Natural killer cell treated with Interleukin-12 subunit alpha and Interleukin-12 subunit beta and Interleukin-15 and Interleukin-18, amount 100 ng/mL, for 72 hours (primary cell): ENCODE measurements around the gene ZNF235. TPM values are rescaled to one million over a fixed set of nuclear protein-coding genes. Genes with fewer than 3 reads are reported as not detected.
A peak's percentile ranks its signal among the peaks of the same experiment; 100 is the strongest.
"Not testable (repeated sequence)": the region's sequence is repeated elsewhere in the genome, so short reads cannot be mapped to it uniquely, and the experiment has no call there.

Experiments
- ATAC-seq, 2 donors: fragments of 150-1000 bp; cut with Tn5 transposase in 1 of 2; sonication (Bioruptor Pico), chemical (Tn5 transposase) in 1 of 2; 2 replicates each; pipeline ENCODE4 v1.10.0; 2021
- DNase-seq: peaks from one replicate; pipeline ENCODE4 v3.0.0; 2022; ENCODE audit warnings: low spot score
- H3K27ac Mint-ChIP-seq, 2 donors: 1 replicate in 1 of 2; 2 replicates in 1 of 2; pipeline ENCODE4 v1.8.0; 2022; ENCODE audit warnings: mixed read lengths in 2 of 2, mild to moderate bottlenecking in 1 of 2, moderate library complexity in 1 of 2
- H3K27me3 Mint-ChIP-seq, 2 donors: 1 replicate in 1 of 2; 2 replicates in 1 of 2; pipeline ENCODE4 v1.8.0; 2022; ENCODE audit warnings: mixed read lengths in 2 of 2
- H3K36me3 Mint-ChIP-seq: one replicate; pipeline ENCODE4 v1.8.0; 2022; ENCODE audit warnings: mixed read lengths
- H3K4me1 Mint-ChIP-seq, 2 donors: 1 replicate in 1 of 2; 2 replicates in 1 of 2; pipeline ENCODE4 v1.8.0; 2022; ENCODE audit warnings: low read depth in 2 of 2, mixed read lengths in 2 of 2, mild to moderate bottlenecking in 1 of 2
- H3K4me3 Mint-ChIP-seq: one replicate; pipeline ENCODE4 v1.8.0; 2022; ENCODE audit warnings: mixed read lengths
- H3K9me3 Mint-ChIP-seq: 2 replicates; pipeline ENCODE4 v1.8.0; 2022; ENCODE audit warnings: mixed read lengths
- total RNA-seq, 2 donors: library from RNA; stranded (reverse); gene quantifications; one replicate each; pipeline ENCODE4 v1.2.3, GENCODE V29; 2022

ZNF235 gene
- total RNA-seq: 1 to 10 TPM; 8.3 to 9.0 TPM

- H3K27me3 Mint-ChIP-seq: peaks cover 8 to 14% of the 10 kb centered on the region in 2 donors
- peak within 1 kb of the TSS; percentile 51 to 85 for H3K27ac Mint-ChIP-seq
- H3K36me3 Mint-ChIP-seq: peaks cover 18% of the 10 kb centered on the region
- peak; percentile 97 to 99 for ATAC-seq
- H3K9me3 Mint-ChIP-seq: no peaks in the 10 kb centered on the region
- peak; percentile 88 for DNase-seq
- H3K4me1 Mint-ChIP-seq: peaks cover 8 to 9% of the 10 kb centered on the region in 2 donors
- H3K4me3 Mint-ChIP-seq: peak within 1 kb of the TSS; percentile 89
These were observed at the start of gene ZNF235 for GRCh38 chr19:44304659-44305193. Gene ZNF235 (minus strand): TSS chr19:44305025. CDS start chr19:44303404, 1,621 bp downstream.

GRCh38 chr19:44346556-44346955, 41.7 kb upstream of the ZNF235 start:
- DNase-seq (no peak), ATAC-seq (no peak)
- H3K4me1 Mint-ChIP-seq: no peaks in the 10 kb centered on the region
- no peak overlapping the region for H3K27ac Mint-ChIP-seq
- H3K9me3 Mint-ChIP-seq: peaks cover 14% of the 10 kb centered on the region
- H3K4me3 Mint-ChIP-seq: no peak overlapping the region
- no peaks in the 10 kb centered on the region for H3K27me3 Mint-ChIP-seq
- peaks cover 17% of the 10 kb centered on the region for H3K36me3 Mint-ChIP-seq

GRCh38 chr19:44345959-44346358, 41.1 kb upstream of the ZNF235 start:
- Mint-ChIP-seq H3K4me1 (no peaks in the 10 kb centered on the region), H3K9me3 (peaks cover 13% of the 10 kb centered on the region), H3K27ac (no peak overlapping the region), H3K4me3 (no peak overlapping the region), H3K27me3 (no peaks in the 10 kb centered on the region), H3K36me3 (peaks cover 14% of the 10 kb centered on the region)
- no peak for DNase-seq
- no peak for ATAC-seq

- Mint-ChIP-seq H3K4me3 (no peak overlapping the region), H3K27me3 (no peaks in the 10 kb centered on the region), H3K4me1 (no peaks in the 10 kb centered on the region), H3K36me3 (peaks cover 5% of the 10 kb centered on the region), H3K27ac (no peak overlapping the region), H3K9me3 (peaks cover 10% of the 10 kb centered on the region)
- DNase-seq (no peak), ATAC-seq (no peak)
These were observed 39.4 kb upstream of the ZNF235 start for GRCh38 chr19:44344255-44344654.

GRCh38 chr19:44341794-44342193, 37.0 kb upstream of the ZNF235 start:
- Mint-ChIP-seq H3K27me3 (no peaks in the 10 kb centered on the region), H3K36me3 (peaks cover 5% of the 10 kb centered on the region), H3K27ac (no peak overlapping the region), H3K9me3 (peaks cover 8% of the 10 kb centered on the region), H3K4me1 (no peaks in the 10 kb centered on the region), H3K4me3 (no peak overlapping the region)
- DNase-seq: no peak
- no peak for ATAC-seq

GRCh38 chr19:44334639-44335038, 29.8 kb upstream of the ZNF235 start:
- DNase-seq, H3K27ac Mint-ChIP-seq, H3K4me1 Mint-ChIP-seq, H3K4me3 Mint-ChIP-seq, ATAC-seq, H3K27me3 Mint-ChIP-seq: not testable (repeated sequence)
- Mint-ChIP-seq H3K9me3 (peaks cover 21% of the 10 kb centered on the region), H3K36me3 (peaks cover 42% of the 10 kb centered on the region)

GRCh38 chr19:44332145-44332544, 27.3 kb upstream of the ZNF235 start:
- H3K4me1 Mint-ChIP-seq: no peaks in the 10 kb centered on the region
- peaks cover 54% of the 10 kb centered on the region for H3K36me3 Mint-ChIP-seq
- no peak for ATAC-seq
- peaks cover 0 to 12% of the 10 kb centered on the region in 2 donors for H3K27me3 Mint-ChIP-seq
- H3K27ac Mint-ChIP-seq: no peak overlapping the region
- DNase-seq: no peak
- H3K4me3 Mint-ChIP-seq: no peak overlapping the region
- H3K9me3 Mint-ChIP-seq: peaks cover 31% of the 10 kb centered on the region

GRCh38 chr19:44315883-44316282, 11.1 kb upstream of the ZNF235 start:
- ATAC-seq: no peak
- H3K36me3 Mint-ChIP-seq: peaks cover 28% of the 10 kb centered on the region
- peaks cover 10% of the 10 kb centered on the region for H3K9me3 Mint-ChIP-seq
- H3K27me3 Mint-ChIP-seq: peaks cover 7 to 29% of the 10 kb centered on the region in 2 donors
- H3K27ac Mint-ChIP-seq: no peak overlapping the region
- H3K4me3 Mint-ChIP-seq: no peak overlapping the region
- no peaks in the 10 kb centered on the region for H3K4me1 Mint-ChIP-seq
- DNase-seq: no peak

- H3K27me3 Mint-ChIP-seq: peaks cover 13 to 44% of the 10 kb centered on the region in 2 donors
- peaks cover 17% of the 10 kb centered on the region for H3K36me3 Mint-ChIP-seq
- DNase-seq: no peak
- no peak overlapping the region for H3K4me3 Mint-ChIP-seq
- no peak overlapping the region for H3K27ac Mint-ChIP-seq
- H3K9me3 Mint-ChIP-seq: peaks cover 10% of the 10 kb centered on the region
- H3K4me1 Mint-ChIP-seq: no peaks in the 10 kb centered on the region
- ATAC-seq: no peak
These were observed 8.4 kb upstream of the ZNF235 start for GRCh38 chr19:44313231-44313630.

- peaks cover 8% of the 10 kb centered on the region for H3K36me3 Mint-ChIP-seq
- no peaks in the 10 kb centered on the region for H3K9me3 Mint-ChIP-seq
- no peak for DNase-seq
- peaks cover 8 to 20% of the 10 kb centered on the region in 2 donors for H3K27me3 Mint-ChIP-seq
- no peak overlapping the region for H3K27ac Mint-ChIP-seq
- no peak for ATAC-seq
- H3K4me1 Mint-ChIP-seq: peaks cover 8 to 9% of the 10 kb centered on the region in 2 donors
- H3K4me3 Mint-ChIP-seq: no peak overlapping the region
These were observed 3.2 kb upstream of the ZNF235 start for GRCh38 chr19:44308011-44308410.

GRCh38 chr19:44306283-44306682, 1.5 kb upstream of the ZNF235 start:
- Mint-ChIP-seq H3K4me1 (peaks cover 8 to 9% of the 10 kb centered on the region in 2 donors), H3K27ac (no peak overlapping the region)

GRCh38 chr19:44305457-44305856, 632 bp upstream of the ZNF235 start:
- Mint-ChIP-seq H3K9me3 (no peaks in the 10 kb centered on the region), H3K27ac (no peak overlapping the region), H3K4me1 (peaks cover 8 to 9% of the 10 kb centered on the region in 2 donors), H3K36me3 (peaks cover 14% of the 10 kb centered on the region), H3K27me3 (peaks cover 8 to 20% of the 10 kb centered on the region in 2 donors), H3K4me3 (peak overlapping the region; percentile 89)
- DNase-seq (no peak), ATAC-seq (no peak)

More at GRCh38 chr19:44306283-44306682, 1.5 kb upstream of the ZNF235 start:
- Mint-ChIP-seq H3K36me3 (peaks cover 14% of the 10 kb centered on the region), H3K9me3 (no peaks in the 10 kb centered on the region), H3K4me3 (no peak overlapping the region), H3K27me3 (peaks cover 8 to 20% of the 10 kb centered on the region in 2 donors)
- no peak for DNase-seq
- no peak for ATAC-seq

- no peak for DNase-seq
- ATAC-seq: no peak
- H3K36me3 Mint-ChIP-seq: peaks cover 22% of the 10 kb centered on the region
- H3K9me3 Mint-ChIP-seq: no peaks in the 10 kb centered on the region
- peaks cover 8 to 12% of the 10 kb centered on the region in 2 donors for H3K27me3 Mint-ChIP-seq
- H3K27ac Mint-ChIP-seq: peak overlapping the region; percentile 51 to 85
- peak overlapping the region; percentile 89 for H3K4me3 Mint-ChIP-seq
- peaks cover 8 to 9% of the 10 kb centered on the region in 2 donors for H3K4me1 Mint-ChIP-seq
These were observed 753 bp downstream of the ZNF235 start for GRCh38 chr19:44303976-44304568.

GRCh38 chr19:44303320-44303719, 1.5 kb downstream of the ZNF235 start:
- Mint-ChIP-seq H3K36me3 (peaks cover 25% of the 10 kb centered on the region), H3K27me3 (peaks cover 4 to 6% of the 10 kb centered on the region in 2 donors), H3K4me1 (peaks cover 8 to 9% of the 10 kb centered on the region in 2 donors), H3K4me3 (no peak overlapping the region), H3K27ac (no peak overlapping the region), H3K9me3 (no peaks in the 10 kb centered on the region)
- DNase-seq (no peak), ATAC-seq (no peak)
